RWPE2 (cell line): ENCODE data around the gene TNIP1.

Experiments used
- ATAC-seq: fragments of 200-7000 bp; cut with Tn5 transposase; 3 replicates; pipeline ENCODE4 v1.9.1; 2021; ENCODE audit warnings: low read depth
- DNase-seq: peaks from one replicate; pipeline ENCODE4 v3.0.0-alpha.2; 2020; ENCODE audit warnings: low spot score
- H3K27ac ChIP-seq: fragments of 450-650 bp; 2 replicates; pipeline ENCODE4 v1.5.1; 2017; ENCODE audit warnings: mild to moderate bottlenecking; ENCODE audit not compliant: poor library complexity, severe bottlenecking
- H3K27me3 ChIP-seq: fragments of 250-450 bp; sonication (Bioruptor Pico); 2 replicates; pipeline ENCODE4 v1.5.1; 2021; ENCODE audit warnings: mild to moderate bottlenecking, moderate library complexity; ENCODE audit not compliant: insufficient read depth, poor library complexity, severe bottlenecking
- H3K36me3 ChIP-seq: fragments of 250-450 bp; sonication (Bioruptor Pico); 2 replicates; pipeline ENCODE4 v1.5.1; 2020; ENCODE audit warnings: low read depth, mild to moderate bottlenecking, moderate library complexity
- H3K4me1 ChIP-seq: fragments of 250-450 bp; sonication (Bioruptor Pico); 2 replicates; pipeline ENCODE4 v1.5.1; 2021; ENCODE audit warnings: mild to moderate bottlenecking, moderate library complexity; ENCODE audit not compliant: insufficient read depth, poor library complexity, severe bottlenecking
- H3K4me3 ChIP-seq: fragments of 250-450 bp; sonication (Bioruptor Pico); 2 replicates; pipeline ENCODE4 v1.5.1; 2021; ENCODE audit warnings: mild to moderate bottlenecking, moderate library complexity; ENCODE audit not compliant: severe bottlenecking
- H3K9me3 ChIP-seq: fragments of 250-450 bp; sonication (Bioruptor Pico); 2 replicates; pipeline ENCODE4 v1.5.1; 2021; ENCODE audit warnings: mild to moderate bottlenecking, moderate library complexity; ENCODE audit not compliant: severe bottlenecking
- CTCF ChIP-seq: fragments of 450-650 bp; IDR thresholded peaks from one replicate; pipeline ENCODE4 v1.5.1; 2017; ENCODE audit warnings: mild to moderate bottlenecking, moderate library complexity; ENCODE audit not compliant: poor library complexity, severe bottlenecking

Gene TNIP1

GRCh38 chr5:151030379-151030778, 50.5 kb downstream of the TNIP1 start:
- no peak for DNase-seq
- Histone ChIP-seq H3K4me1 (no peaks in the 10 kb centered on the region), H3K27me3 (no peaks in the 10 kb centered on the region), H3K36me3 (peaks cover 64% of the 10 kb centered on the region), H3K27ac (no peak overlapping the region), H3K9me3 (no peaks in the 10 kb centered on the region), H3K4me3 (no peak overlapping the region)
- no peak for TF ChIP-seq CTCF
- ATAC-seq = no peak

- Histone ChIP-seq H3K36me3 (peaks cover 61% of the 10 kb centered on the region), H3K9me3 (no peaks in the 10 kb centered on the region), H3K27me3 (no peaks in the 10 kb centered on the region), H3K27ac (no peak overlapping the region), H3K4me3 (no peak overlapping the region), H3K4me1 (no peaks in the 10 kb centered on the region)
- ATAC-seq (no peak), DNase-seq (no peak)
- no peak for TF ChIP-seq CTCF
Observed at GRCh38 chr5:151030056-151030336, 50.8 kb downstream of the TNIP1 start.

- no peak overlapping the region for H3K4me3 ChIP-seq
- H3K27ac ChIP-seq = no peak overlapping the region
- no peaks in the 10 kb centered on the region for H3K9me3 ChIP-seq
- no peak for TF ChIP-seq CTCF
- ATAC-seq (no peak), DNase-seq (no peak)
- H3K36me3 ChIP-seq = peaks cover 58% of the 10 kb centered on the region
- no peaks in the 10 kb centered on the region for H3K27me3 ChIP-seq
- peaks cover 4% of the 10 kb centered on the region for H3K4me1 ChIP-seq
Observed at GRCh38 chr5:151029179-151030055, 51.4 kb downstream of the TNIP1 start.

GRCh38 chr5:151028717-151029116, 52.1 kb downstream of the TNIP1 start:
- no peak for DNase-seq
- TF ChIP-seq CTCF = no peak
- Histone ChIP-seq H3K4me3 (no peak overlapping the region), H3K36me3 (peaks cover 55% of the 10 kb centered on the region), H3K9me3 (no peaks in the 10 kb centered on the region), H3K27me3 (no peaks in the 10 kb centered on the region), H3K27ac (no peak overlapping the region), H3K4me1 (peaks cover 11% of the 10 kb centered on the region)
- no peak for ATAC-seq

GRCh38 chr5:151027961-151028479, 52.8 kb downstream of the TNIP1 start:
- ATAC-seq (no peak), DNase-seq (no peak)
- H3K27ac ChIP-seq = no peak overlapping the region
- peaks cover 18% of the 10 kb centered on the region for H3K4me1 ChIP-seq
- H3K4me3 ChIP-seq = no peak overlapping the region
- no peaks in the 10 kb centered on the region for H3K27me3 ChIP-seq
- H3K9me3 ChIP-seq = no peaks in the 10 kb centered on the region
- peaks cover 50% of the 10 kb centered on the region for H3K36me3 ChIP-seq
- no peak for TF ChIP-seq CTCF
